ENCODE measurements around the gene LTBP4.

LTBP4 gene

DNA sequence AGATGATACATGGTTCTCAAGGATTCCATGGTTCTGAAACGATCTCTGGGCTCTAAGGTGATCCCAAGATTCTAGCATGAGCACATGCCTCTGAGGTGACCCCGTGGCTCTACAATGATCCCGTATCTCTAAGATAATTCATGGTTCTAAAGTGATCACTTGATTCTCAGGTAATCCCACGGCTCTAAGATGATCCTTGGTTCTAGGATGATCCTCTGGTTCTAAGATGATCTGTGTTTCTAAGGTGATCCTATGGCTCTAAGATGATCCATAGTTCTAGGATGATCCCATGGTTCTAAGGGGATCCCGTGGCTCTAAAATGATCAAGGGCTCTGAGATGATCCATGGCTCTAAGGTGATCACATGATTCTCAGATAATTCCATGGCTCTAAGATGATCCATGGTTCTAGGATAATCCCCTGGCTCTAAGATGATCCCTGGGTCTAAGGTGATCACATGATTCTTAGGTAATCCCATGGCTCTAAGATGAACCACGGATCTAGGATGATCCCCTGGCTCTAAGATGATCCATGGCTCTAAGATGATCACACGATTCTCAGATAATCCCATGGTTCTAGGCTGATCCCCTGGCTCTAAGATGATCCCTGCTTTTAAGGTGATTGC, 67.9 kb downstream of the LTBP4 start:
- DNase-seq, result no peak

DNA sequence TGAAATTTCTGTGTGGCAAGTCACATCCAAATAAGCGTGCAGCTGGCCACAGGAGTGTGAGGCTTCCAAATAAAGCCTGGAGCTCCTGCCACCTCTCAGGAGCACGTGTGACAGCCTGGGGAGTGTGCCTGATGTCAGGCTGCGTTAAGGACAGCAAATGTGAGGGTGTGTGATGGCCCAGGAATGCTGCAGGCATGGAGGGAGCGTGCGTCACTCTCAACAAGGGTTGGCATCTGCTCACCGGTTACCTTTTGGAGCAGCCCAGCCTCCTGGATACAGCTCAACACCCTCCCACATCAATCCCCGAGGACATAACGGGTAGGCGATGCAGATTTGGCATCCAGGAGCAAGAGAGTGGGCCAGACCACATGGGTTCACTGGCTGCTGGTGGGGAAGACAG, 70.2 kb downstream of the LTBP4 start:
- no peak for DNase-seq

DNA sequence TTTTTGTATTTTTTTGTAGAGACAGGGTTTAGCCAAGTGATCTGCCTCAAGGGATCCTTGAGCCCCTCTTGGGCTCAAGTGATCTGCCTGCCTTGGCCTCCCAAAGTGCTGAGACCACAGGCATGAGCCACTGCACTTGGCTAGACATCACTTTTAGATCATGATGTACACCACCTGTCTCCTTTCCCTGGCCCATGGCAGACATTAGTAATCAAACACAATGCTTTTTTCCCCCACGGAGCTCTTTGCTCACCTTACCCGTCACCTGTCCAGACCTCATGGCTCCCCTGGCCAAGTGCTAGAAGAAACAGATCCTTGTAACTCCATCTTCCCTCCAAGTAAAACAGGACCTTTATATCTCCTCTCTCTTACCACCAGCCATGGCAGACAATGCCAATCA, 70.9 kb downstream of the LTBP4 start:
- DNase-seq, result no peak

- DNase-seq, result no peak
These were observed 71.6 kb downstream of the LTBP4 start for GRCh38 chr19:40672573-40673299.

- DNase-seq, result no peak
These were observed 72.2 kb downstream of the LTBP4 start for GRCh38 chr19:40673397-40673796.

DNA sequence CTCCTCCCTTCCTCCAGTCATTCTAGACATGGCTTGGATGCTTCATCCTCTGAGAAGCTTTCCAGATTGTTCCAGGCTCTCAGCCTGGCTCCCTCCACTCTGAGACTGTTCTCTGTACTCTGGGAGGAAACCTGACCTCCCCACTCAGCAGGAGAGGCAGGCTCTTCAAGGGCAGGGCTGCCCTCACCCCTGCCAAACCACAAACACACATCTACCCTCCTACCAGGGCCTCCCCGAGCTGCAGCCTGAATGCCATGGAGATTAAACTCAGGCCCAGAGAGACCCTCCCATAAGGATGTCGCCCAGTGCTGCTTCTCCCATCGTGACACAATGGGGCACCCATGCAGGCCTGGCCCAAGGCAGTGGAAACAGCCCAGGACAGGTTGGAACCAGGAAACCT, 73.1 kb downstream of the LTBP4 start:
- DNase-seq, result no peak

- no peak for DNase-seq
These were observed 76.0 kb downstream of the LTBP4 start for GRCh38 chr19:40677156-40677555.

All from SIG-M5 (cell line).